H1 (cell line): ENCODE results near the gene LBX1. TPM values are rescaled to one million over a fixed set of nuclear protein-coding genes. Genes with fewer than 3 reads are reported as not detected.

ENCODE experiments used
- BACH1 ChIP-seq: IDR thresholded peaks from 2 replicates; pipeline ENCODE4 v1.6.1; 2012; ENCODE audit warnings: low read length, improper control_type of control experiment
- CHD2 ChIP-seq: IDR thresholded peaks from 2 replicates; pipeline ENCODE4 v1.6.1; 2012; ENCODE audit warnings: low read length, improper control_type of control experiment
- EGR1 ChIP-seq: IDR thresholded peaks from 2 replicates; pipeline ENCODE4 v1.6.1; 2011; ENCODE audit warnings: low read depth, low read length, borderline replicate concordance
- EZH2 ChIP-seq: fragments of 200-600 bp; sonication (generic); IDR thresholded peaks from 2 replicates; pipeline ENCODE4 v1.7.1; 2012; ENCODE audit warnings: low read depth, mild to moderate bottlenecking, moderate library complexity, low read length, inconsistent platforms; ENCODE audit not compliant: severe bottlenecking
- MAFK ChIP-seq: IDR thresholded peaks from 2 replicates; pipeline ENCODE4 v1.6.1; 2012; ENCODE audit warnings: low read depth, mild to moderate bottlenecking, improper control_type of control experiment, low read length
- RBBP5 ChIP-seq: IDR thresholded peaks from 2 replicates; pipeline ENCODE4 v1.7.1; 2012; ENCODE audit warnings: low read depth, mild to moderate bottlenecking, inconsistent platforms, low read length, moderate library complexity, borderline replicate concordance
- YY1 ChIP-seq: IDR thresholded peaks from 2 replicates; pipeline ENCODE4 v1.6.1; 2011; ENCODE audit warnings: low read depth, mild to moderate bottlenecking, low read length
- polyA plus RNA-seq, 7 experiments: library from polyadenylated mRNA; depleted of rRNA in 3 of 7; stranded (reverse) in 5 of 7; unstranded in 2 of 7; fragments of >200 nt in 5 of 7; fragments of 200-250 nt in 2 of 7; gene quantifications; 1 replicate in 5 of 7; 2 replicates in 1 of 7; 4 replicates in 1 of 7; pipeline versions ENCODE4 v1.2.1 to v1.2.3, GENCODE V29; 2011 to 2013; ENCODE audit warnings: missing spikeins in 2 of 7, mixed read lengths in 2 of 7
- total RNA-seq: library from RNA; stranded (reverse); fragmentation: NEBNext Ultra II Directional; extraction: Animal tissue kit (Norgen Biotek cat#: 25700); gene quantifications from 2 replicates; pipeline ENCODE4 v1.2.1, GENCODE V29; 2021
- TF ChIP-seq, protein P1 (sequence below): IDR thresholded peaks from 2 replicates; pipeline ENCODE4 v1.6.1; 2012; ENCODE audit warnings: inconsistent platforms
- TF ChIP-seq, protein P2 (sequence below): IDR thresholded peaks from 2 replicates; pipeline ENCODE4 v1.6.1; 2011; ENCODE audit warnings: low read length, improper control_type of control experiment
- TF ChIP-seq, protein P3 (sequence below): fragments of 300-600 bp; sonication (generic); IDR thresholded peaks from 2 replicates; pipeline ENCODE4 v1.7.1; 2012; ENCODE audit warnings: low read length, moderate library complexity, mild to moderate bottlenecking, inconsistent platforms; ENCODE audit not compliant: insufficient replicate concordance

LBX1 gene
- total and polyA plus RNA-seq, 2 of the 8 experiments (the other 6 are each of a cell fraction or from before 2014, with no cell fraction given): not detected

DNA sequence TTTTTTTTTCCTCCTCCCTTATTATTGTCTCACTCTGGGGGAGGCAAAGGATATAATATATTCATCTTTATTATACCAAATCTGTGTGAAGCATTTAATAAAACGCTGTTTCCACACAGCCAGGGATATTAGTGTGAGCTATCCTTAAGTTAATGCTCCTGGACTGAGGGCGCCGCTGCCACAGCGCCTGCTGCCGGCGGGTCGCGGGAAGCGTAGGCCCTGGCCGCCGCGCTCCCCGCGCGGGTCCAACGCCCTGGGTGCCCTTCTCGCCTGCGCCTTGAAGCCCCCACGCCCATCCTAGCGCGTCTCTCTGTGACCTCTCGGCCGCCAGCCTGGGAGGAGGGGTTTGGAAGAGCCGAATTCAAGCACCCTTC is 9.5 kb upstream of the LBX1 start (continued):
- TF ChIP-seq EGR1 (no peak), BACH1 (peak; percentile 40), EZH2 (peak; percentile 54), MAFK (no peak), CHD2 (no peak), YY1 (no peak), RBBP5 (no peak)
- TF ChIP-seq, protein P1, sequence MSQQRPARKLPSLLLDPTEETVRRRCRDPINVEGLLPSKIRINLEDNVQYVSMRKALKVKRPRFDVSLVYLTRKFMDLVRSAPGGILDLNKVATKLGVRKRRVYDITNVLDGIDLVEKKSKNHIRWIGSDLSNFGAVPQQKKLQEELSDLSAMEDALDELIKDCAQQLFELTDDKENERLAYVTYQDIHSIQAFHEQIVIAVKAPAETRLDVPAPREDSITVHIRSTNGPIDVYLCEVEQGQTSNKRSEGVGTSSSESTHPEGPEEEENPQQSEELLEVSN: 0 out of 2 replicates have a peak, but pooled peaks have one; percentile 17
- TF ChIP-seq, protein P2, sequence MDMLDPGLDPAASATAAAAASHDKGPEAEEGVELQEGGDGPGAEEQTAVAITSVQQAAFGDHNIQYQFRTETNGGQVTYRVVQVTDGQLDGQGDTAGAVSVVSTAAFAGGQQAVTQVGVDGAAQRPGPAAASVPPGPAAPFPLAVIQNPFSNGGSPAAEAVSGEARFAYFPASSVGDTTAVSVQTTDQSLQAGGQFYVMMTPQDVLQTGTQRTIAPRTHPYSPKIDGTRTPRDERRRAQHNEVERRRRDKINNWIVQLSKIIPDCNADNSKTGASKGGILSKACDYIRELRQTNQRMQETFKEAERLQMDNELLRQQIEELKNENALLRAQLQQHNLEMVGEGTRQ: no peak
- TF ChIP-seq, protein P3, sequence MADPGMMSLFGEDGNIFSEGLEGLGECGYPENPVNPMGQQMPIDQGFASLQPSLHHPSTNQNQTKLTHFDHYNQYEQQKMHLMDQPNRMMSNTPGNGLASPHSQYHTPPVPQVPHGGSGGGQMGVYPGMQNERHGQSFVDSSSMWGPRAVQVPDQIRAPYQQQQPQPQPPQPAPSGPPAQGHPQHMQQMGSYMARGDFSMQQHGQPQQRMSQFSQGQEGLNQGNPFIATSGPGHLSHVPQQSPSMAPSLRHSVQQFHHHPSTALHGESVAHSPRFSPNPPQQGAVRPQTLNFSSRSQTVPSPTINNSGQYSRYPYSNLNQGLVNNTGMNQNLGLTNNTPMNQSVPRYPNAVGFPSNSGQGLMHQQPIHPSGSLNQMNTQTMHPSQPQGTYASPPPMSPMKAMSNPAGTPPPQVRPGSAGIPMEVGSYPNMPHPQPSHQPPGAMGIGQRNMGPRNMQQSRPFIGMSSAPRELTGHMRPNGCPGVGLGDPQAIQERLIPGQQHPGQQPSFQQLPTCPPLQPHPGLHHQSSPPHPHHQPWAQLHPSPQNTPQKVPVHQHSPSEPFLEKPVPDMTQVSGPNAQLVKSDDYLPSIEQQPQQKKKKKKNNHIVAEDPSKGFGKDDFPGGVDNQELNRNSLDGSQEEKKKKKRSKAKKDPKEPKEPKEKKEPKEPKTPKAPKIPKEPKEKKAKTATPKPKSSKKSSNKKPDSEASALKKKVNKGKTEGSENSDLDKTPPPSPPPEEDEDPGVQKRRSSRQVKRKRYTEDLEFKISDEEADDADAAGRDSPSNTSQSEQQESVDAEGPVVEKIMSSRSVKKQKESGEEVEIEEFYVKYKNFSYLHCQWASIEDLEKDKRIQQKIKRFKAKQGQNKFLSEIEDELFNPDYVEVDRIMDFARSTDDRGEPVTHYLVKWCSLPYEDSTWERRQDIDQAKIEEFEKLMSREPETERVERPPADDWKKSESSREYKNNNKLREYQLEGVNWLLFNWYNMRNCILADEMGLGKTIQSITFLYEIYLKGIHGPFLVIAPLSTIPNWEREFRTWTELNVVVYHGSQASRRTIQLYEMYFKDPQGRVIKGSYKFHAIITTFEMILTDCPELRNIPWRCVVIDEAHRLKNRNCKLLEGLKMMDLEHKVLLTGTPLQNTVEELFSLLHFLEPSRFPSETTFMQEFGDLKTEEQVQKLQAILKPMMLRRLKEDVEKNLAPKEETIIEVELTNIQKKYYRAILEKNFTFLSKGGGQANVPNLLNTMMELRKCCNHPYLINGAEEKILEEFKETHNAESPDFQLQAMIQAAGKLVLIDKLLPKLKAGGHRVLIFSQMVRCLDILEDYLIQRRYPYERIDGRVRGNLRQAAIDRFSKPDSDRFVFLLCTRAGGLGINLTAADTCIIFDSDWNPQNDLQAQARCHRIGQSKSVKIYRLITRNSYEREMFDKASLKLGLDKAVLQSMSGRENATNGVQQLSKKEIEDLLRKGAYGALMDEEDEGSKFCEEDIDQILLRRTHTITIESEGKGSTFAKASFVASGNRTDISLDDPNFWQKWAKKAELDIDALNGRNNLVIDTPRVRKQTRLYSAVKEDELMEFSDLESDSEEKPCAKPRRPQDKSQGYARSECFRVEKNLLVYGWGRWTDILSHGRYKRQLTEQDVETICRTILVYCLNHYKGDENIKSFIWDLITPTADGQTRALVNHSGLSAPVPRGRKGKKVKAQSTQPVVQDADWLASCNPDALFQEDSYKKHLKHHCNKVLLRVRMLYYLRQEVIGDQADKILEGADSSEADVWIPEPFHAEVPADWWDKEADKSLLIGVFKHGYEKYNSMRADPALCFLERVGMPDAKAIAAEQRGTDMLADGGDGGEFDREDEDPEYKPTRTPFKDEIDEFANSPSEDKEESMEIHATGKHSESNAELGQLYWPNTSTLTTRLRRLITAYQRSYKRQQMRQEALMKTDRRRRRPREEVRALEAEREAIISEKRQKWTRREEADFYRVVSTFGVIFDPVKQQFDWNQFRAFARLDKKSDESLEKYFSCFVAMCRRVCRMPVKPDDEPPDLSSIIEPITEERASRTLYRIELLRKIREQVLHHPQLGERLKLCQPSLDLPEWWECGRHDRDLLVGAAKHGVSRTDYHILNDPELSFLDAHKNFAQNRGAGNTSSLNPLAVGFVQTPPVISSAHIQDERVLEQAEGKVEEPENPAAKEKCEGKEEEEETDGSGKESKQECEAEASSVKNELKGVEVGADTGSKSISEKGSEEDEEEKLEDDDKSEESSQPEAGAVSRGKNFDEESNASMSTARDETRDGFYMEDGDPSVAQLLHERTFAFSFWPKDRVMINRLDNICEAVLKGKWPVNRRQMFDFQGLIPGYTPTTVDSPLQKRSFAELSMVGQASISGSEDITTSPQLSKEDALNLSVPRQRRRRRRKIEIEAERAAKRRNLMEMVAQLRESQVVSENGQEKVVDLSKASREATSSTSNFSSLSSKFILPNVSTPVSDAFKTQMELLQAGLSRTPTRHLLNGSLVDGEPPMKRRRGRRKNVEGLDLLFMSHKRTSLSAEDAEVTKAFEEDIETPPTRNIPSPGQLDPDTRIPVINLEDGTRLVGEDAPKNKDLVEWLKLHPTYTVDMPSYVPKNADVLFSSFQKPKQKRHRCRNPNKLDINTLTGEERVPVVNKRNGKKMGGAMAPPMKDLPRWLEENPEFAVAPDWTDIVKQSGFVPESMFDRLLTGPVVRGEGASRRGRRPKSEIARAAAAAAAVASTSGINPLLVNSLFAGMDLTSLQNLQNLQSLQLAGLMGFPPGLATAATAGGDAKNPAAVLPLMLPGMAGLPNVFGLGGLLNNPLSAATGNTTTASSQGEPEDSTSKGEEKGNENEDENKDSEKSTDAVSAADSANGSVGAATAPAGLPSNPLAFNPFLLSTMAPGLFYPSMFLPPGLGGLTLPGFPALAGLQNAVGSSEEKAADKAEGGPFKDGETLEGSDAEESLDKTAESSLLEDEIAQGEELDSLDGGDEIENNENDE: no peak
